ENCODE data around the gene SLC25A46.

DNA sequence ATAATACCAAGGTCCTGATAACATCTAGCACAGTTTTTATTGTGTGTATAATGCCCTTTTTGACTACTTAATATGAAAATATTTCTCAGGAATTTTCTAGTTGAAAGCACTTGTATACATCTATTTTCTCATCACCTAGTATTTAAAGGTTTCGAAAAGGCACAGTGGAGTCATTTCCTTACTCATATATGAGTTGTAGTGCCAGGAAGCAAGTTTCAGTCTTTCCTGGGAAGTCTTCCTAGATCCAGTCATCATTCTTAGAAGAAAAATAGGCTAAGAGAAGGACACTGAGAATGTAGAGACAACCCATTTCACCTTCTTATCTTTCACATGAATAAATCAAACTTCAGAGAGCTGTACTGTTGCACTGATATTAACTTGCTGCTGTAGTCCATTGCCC is 70.2 kb downstream of the SLC25A46 start:
- TF ChIP-seq EZH2phosphoT487 (IDR thresholded peaks at IDR 0.05; ENCODE audit: borderline replicate concordance) (no peak), YY1 (IDR thresholded peaks at IDR 0.05; ENCODE audit: extremely low read depth, insufficient replicate concordance, low read depth, low read length) (no peak), POLR2A (IDR thresholded peaks at IDR 0.05; ENCODE audit: borderline replicate concordance, extremely low read depth, insufficient read depth, insufficient read length) (no peak), CEBPB (IDR thresholded peaks at IDR 0.05; ENCODE audit: low read depth) (no peak), ZFX (IDR thresholded peaks at IDR 0.05) (no peak), RAD21 (IDR thresholded peaks at IDR 0.05; ENCODE audit: low read depth) (no peak)
- TF ChIP-seq, protein P1, sequence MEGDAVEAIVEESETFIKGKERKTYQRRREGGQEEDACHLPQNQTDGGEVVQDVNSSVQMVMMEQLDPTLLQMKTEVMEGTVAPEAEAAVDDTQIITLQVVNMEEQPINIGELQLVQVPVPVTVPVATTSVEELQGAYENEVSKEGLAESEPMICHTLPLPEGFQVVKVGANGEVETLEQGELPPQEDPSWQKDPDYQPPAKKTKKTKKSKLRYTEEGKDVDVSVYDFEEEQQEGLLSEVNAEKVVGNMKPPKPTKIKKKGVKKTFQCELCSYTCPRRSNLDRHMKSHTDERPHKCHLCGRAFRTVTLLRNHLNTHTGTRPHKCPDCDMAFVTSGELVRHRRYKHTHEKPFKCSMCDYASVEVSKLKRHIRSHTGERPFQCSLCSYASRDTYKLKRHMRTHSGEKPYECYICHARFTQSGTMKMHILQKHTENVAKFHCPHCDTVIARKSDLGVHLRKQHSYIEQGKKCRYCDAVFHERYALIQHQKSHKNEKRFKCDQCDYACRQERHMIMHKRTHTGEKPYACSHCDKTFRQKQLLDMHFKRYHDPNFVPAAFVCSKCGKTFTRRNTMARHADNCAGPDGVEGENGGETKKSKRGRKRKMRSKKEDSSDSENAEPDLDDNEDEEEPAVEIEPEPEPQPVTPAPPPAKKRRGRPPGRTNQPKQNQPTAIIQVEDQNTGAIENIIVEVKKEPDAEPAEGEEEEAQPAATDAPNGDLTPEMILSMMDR (IDR thresholded peaks at IDR 0.05 in 2 of 3, conservative IDR thresholded peaks at IDR 0.05 in 1 of 3; ENCODE audit: borderline replicate concordance in 1 of 3, insufficient read depth in 1 of 3, low read depth in 2 of 3, low read length in 2 of 3), result no peak
- TF ChIP-seq, protein P2, sequence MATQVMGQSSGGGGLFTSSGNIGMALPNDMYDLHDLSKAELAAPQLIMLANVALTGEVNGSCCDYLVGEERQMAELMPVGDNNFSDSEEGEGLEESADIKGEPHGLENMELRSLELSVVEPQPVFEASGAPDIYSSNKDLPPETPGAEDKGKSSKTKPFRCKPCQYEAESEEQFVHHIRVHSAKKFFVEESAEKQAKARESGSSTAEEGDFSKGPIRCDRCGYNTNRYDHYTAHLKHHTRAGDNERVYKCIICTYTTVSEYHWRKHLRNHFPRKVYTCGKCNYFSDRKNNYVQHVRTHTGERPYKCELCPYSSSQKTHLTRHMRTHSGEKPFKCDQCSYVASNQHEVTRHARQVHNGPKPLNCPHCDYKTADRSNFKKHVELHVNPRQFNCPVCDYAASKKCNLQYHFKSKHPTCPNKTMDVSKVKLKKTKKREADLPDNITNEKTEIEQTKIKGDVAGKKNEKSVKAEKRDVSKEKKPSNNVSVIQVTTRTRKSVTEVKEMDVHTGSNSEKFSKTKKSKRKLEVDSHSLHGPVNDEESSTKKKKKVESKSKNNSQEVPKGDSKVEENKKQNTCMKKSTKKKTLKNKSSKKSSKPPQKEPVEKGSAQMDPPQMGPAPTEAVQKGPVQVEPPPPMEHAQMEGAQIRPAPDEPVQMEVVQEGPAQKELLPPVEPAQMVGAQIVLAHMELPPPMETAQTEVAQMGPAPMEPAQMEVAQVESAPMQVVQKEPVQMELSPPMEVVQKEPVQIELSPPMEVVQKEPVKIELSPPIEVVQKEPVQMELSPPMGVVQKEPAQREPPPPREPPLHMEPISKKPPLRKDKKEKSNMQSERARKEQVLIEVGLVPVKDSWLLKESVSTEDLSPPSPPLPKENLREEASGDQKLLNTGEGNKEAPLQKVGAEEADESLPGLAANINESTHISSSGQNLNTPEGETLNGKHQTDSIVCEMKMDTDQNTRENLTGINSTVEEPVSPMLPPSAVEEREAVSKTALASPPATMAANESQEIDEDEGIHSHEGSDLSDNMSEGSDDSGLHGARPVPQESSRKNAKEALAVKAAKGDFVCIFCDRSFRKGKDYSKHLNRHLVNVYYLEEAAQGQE (IDR thresholded peaks at IDR 0.05; ENCODE audit: low read depth), result no peak
